Lower leg skin (tissue), 3 donors: ENCODE data around the gene ADAMTS17.

ENCODE experiments used
- CTCF ChIP-seq, 3 donors: fragments of 450-650 bp; IDR thresholded peaks; one replicate each; pipeline ENCODE4 v1.5.1; 2016; ENCODE audit warnings: antibody characterized with exemption in 3 of 3, mild to moderate bottlenecking in 3 of 3, moderate library complexity in 2 of 3
- POLR2A ChIP-seq, 2 donors: fragments of 450-650 bp; IDR thresholded peaks; one replicate each; pipeline ENCODE4 v1.6.1; 2016 to 2017; ENCODE audit warnings: antibody characterized with exemption in 2 of 2, mild to moderate bottlenecking in 1 of 2, moderate library complexity in 1 of 2

- TF ChIP-seq CTCF (IDR thresholded peaks at IDR 0.05) (no peak), POLR2A (IDR thresholded peaks at IDR 0.05) (no peak)
These were observed 225.2 kb downstream of the ADAMTS17 start for GRCh38 chr15:100116416-100117190.
